Activated CD4-positive, alpha-beta T cell treated with anti-CD3 and anti-CD28 coated beads, Interleukin-2, amount 10 ng/mL, durations not matched to agents 7 days and 5 days (primary cell): ENCODE results near the gene KCNJ6. TPM values are rescaled to one million over a fixed set of nuclear protein-coding genes. Genes with fewer than 3 reads are reported as not detected.
A peak's percentile ranks its signal among the peaks of the same experiment; 100 is the strongest.

Source experiments
- CTCF ChIA-PET: fragments of 350-600 bp; sonication (Branson Sonifier 250); formaldehyde crosslinking; loops from one replicate; lab custom pipeline; 2021; ENCODE audit warnings: antibody characterized with exemption; lab: Charles Lee
- POLR2A ChIA-PET: fragments of 350-600 bp; sonication (Branson Sonifier 250); formaldehyde crosslinking; loops from one replicate; lab custom pipeline; 2021; ENCODE audit warnings: antibody characterized with exemption; lab: Charles Lee
- DNase-seq: peaks from one replicate; pipeline ENCODE4 v3.0.0-alpha.2; 2020
- H3K27ac Mint-ChIP-seq: one replicate; pipeline ENCODE4 v1.8.0; 2021; ENCODE audit warnings: mild to moderate bottlenecking, moderate library complexity, mixed read lengths
- H3K27me3 Mint-ChIP-seq: one replicate; pipeline ENCODE4 v1.8.0; 2021; ENCODE audit warnings: mixed read lengths
- H3K36me3 Mint-ChIP-seq: one replicate; pipeline ENCODE4 v1.8.0; 2021; ENCODE audit warnings: low read depth, mixed read lengths
- H3K4me1 Mint-ChIP-seq: one replicate; pipeline ENCODE4 v1.8.0; 2021; ENCODE audit warnings: mixed read lengths
- H3K4me3 Mint-ChIP-seq: one replicate; pipeline ENCODE4 v1.8.0; 2021; ENCODE audit warnings: mild to moderate bottlenecking, moderate library complexity, mixed read lengths
- H3K9me3 Mint-ChIP-seq: one replicate; pipeline ENCODE4 v1.8.0; 2021; ENCODE audit warnings: mixed read lengths
- total RNA-seq, 2 experiments: library from RNA; stranded (reverse); gene quantifications; one replicate each; pipeline ENCODE4 v1.2.3, GENCODE V29; 2021

The KCNJ6 gene
- total RNA-seq, 2 experiments from 2014 or later = not detected

GRCh38 chr21:37704751-37705150 lies 211.5 kb downstream of the KCNJ6 start:
- no peak overlapping the region for H3K4me3 Mint-ChIP-seq
- H3K27ac Mint-ChIP-seq = no peak overlapping the region
- no peaks in the 10 kb centered on the region for H3K9me3 Mint-ChIP-seq
- H3K4me1 Mint-ChIP-seq = no peaks in the 10 kb centered on the region
- no peak for DNase-seq
- ChIA-PET POLR2A (no interaction called here), CTCF (no interaction called here)
- H3K27me3 Mint-ChIP-seq = peaks cover 9% of the 10 kb centered on the region
- H3K36me3 Mint-ChIP-seq = no peaks in the 10 kb centered on the region

- no peaks in the 10 kb centered on the region for H3K4me1 Mint-ChIP-seq
- H3K9me3 Mint-ChIP-seq = no peaks in the 10 kb centered on the region
- H3K27ac Mint-ChIP-seq = no peak overlapping the region
- ChIA-PET CTCF (no interaction called here), POLR2A (no interaction called here)
- no peak for DNase-seq
- H3K27me3 Mint-ChIP-seq = no peaks in the 10 kb centered on the region
- no peak overlapping the region for H3K4me3 Mint-ChIP-seq
- no peaks in the 10 kb centered on the region for H3K36me3 Mint-ChIP-seq
Measured at GRCh38 chr21:37702241-37702640, 214.0 kb downstream of the KCNJ6 start.

GRCh38 chr21:37700641-37701202 lies 215.5 kb downstream of the KCNJ6 start:
- Mint-ChIP-seq H3K36me3 (no peaks in the 10 kb centered on the region), H3K4me3 (no peak overlapping the region), H3K27me3 (peaks cover 3% of the 10 kb centered on the region), H3K9me3 (no peaks in the 10 kb centered on the region), H3K4me1 (no peaks in the 10 kb centered on the region), H3K27ac (no peak overlapping the region)
- CTCF ChIA-PET = interaction anchor here (0.6 to 1.1 kb wide), 3 partner anchors 45 to 427 kb away, joined by 3 to 7 read pairs (median 3); no protein-coding TSS in a partner anchor
- peak; percentile 32 for DNase-seq
- POLR2A ChIA-PET = no interaction called here

DNA sequence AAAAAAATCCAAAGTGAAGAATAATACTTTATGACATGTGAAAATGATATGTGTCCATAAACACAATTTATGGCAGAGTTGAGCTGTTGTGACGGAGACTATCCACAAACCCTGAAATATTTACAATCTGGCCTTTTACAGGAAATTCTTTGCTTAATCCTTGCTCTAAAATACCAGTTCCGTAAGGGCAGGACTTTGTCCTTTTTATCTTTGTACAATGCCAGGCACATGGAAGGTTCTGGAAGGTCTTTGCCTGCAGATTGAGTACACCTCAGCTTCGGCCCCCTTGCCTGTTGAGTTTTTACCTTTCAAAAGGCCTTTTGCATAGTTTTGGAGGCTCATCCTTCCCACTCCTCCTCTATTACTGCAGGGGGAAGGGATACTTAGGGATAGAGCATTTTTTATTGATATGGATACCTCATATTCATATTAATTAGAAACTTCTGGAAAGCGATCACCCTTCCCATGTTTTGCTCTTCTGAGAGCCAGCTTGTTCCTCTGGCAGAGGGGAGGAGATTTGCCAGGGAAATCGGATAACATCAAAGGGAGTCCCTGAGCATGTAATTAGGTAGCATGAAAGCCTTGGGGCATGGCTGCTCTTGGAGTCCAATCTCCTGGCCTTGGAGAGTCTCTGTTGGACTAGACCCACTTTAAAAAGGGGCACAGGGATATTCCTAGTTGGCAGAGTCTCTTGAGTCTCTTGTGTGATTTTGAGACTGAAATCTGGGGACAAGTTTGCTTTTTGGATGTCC lies 217.1 kb downstream of the KCNJ6 start:
- H3K4me1 Mint-ChIP-seq = no peaks in the 10 kb centered on the region
- POLR2A ChIA-PET = no interaction called here
- CTCF ChIA-PET = no interaction called here
- no peak overlapping the region for H3K4me3 Mint-ChIP-seq
- no peaks in the 10 kb centered on the region for H3K9me3 Mint-ChIP-seq
- H3K36me3 Mint-ChIP-seq = no peaks in the 10 kb centered on the region
- DNase-seq = no peak
- H3K27ac Mint-ChIP-seq = no peak overlapping the region
- peaks cover 3% of the 10 kb centered on the region for H3K27me3 Mint-ChIP-seq

DNA sequence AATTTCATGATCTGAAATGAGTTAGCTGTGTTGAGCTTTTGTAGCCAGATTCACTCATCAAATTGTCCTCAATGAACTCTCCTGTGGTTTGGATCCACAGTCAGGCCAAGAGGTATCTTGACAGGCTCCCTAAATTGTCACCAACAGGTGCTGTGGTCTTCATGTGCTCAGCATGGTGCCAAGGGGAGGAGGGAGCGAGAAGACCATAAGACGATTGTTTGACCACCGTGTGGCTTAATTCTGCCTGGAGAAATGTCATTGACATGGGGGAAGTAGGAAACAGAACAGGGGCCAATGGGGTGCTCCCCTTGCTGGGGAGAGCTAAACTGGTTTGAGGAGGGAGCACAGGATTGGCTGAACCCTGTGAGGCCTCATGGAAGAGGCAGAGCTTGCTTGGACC lies 219.3 kb downstream of the KCNJ6 start:
- CTCF ChIA-PET = no interaction called here
- H3K27me3 Mint-ChIP-seq = peaks cover 3% of the 10 kb centered on the region

GRCh38 chr21:37695111-37695510 lies 221.1 kb downstream of the KCNJ6 start:
- H3K4me3 Mint-ChIP-seq = no peak overlapping the region
- no peak overlapping the region for H3K27ac Mint-ChIP-seq
- H3K27me3 Mint-ChIP-seq = peaks cover 3% of the 10 kb centered on the region
- CTCF ChIA-PET = interaction anchor here (0.9 kb wide), 1 partner anchor 12 kb away, joined by 3 read pairs; no protein-coding TSS in a partner anchor
- no peaks in the 10 kb centered on the region for H3K9me3 Mint-ChIP-seq
- no peaks in the 10 kb centered on the region for H3K4me1 Mint-ChIP-seq
- H3K36me3 Mint-ChIP-seq = no peaks in the 10 kb centered on the region
- no peak for DNase-seq
- POLR2A ChIA-PET = no interaction called here

More for the DNA sequence above, 219.3 kb downstream of the KCNJ6 start:
- H3K4me3 Mint-ChIP-seq = no peak overlapping the region
- POLR2A ChIA-PET = no interaction called here
- no peak for DNase-seq
- H3K27ac Mint-ChIP-seq = no peak overlapping the region
- H3K4me1 Mint-ChIP-seq = no peaks in the 10 kb centered on the region
- H3K36me3 Mint-ChIP-seq = no peaks in the 10 kb centered on the region
- H3K9me3 Mint-ChIP-seq = no peaks in the 10 kb centered on the region

DNA sequence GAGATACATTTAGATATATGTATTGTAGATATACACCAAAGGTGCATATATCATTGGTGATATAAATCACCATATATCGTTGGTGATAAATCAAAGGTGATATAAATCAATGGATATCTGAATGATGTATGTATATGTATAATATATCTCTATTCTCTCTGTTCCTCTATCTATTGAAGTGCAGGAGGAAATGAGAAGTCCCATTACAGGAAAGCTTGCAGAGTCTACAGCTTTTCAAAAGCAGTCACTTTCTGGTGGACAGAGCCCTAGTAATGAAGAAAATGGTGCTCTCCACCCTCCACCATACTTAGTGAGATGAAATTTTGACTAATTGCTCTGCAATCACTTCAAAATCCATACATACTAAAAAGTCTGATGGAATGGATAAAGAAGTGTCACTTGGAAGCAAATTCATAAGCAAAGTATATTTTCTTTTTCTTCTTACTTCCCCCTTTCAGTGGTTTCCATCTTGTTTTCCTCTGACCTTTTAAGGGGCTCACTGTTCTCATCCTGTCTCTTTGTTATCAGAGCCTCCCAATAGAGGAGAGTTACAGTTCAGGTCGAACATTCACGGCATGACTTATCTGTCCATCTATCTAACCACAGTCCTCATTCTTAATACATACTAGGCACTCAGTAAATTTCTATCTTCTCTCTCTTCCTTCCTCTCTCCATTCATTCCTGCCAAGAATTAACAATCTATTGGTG lies 227.2 kb downstream of the KCNJ6 start:
- no peaks in the 10 kb centered on the region for H3K9me3 Mint-ChIP-seq
- H3K4me3 Mint-ChIP-seq = no peak overlapping the region
- POLR2A ChIA-PET = no interaction called here
- peaks cover 3% of the 10 kb centered on the region for H3K27me3 Mint-ChIP-seq
- DNase-seq = no peak
- no peaks in the 10 kb centered on the region for H3K4me1 Mint-ChIP-seq
- H3K36me3 Mint-ChIP-seq = no peaks in the 10 kb centered on the region
- CTCF ChIA-PET = no interaction called here
- H3K27ac Mint-ChIP-seq = no peak overlapping the region

DNA sequence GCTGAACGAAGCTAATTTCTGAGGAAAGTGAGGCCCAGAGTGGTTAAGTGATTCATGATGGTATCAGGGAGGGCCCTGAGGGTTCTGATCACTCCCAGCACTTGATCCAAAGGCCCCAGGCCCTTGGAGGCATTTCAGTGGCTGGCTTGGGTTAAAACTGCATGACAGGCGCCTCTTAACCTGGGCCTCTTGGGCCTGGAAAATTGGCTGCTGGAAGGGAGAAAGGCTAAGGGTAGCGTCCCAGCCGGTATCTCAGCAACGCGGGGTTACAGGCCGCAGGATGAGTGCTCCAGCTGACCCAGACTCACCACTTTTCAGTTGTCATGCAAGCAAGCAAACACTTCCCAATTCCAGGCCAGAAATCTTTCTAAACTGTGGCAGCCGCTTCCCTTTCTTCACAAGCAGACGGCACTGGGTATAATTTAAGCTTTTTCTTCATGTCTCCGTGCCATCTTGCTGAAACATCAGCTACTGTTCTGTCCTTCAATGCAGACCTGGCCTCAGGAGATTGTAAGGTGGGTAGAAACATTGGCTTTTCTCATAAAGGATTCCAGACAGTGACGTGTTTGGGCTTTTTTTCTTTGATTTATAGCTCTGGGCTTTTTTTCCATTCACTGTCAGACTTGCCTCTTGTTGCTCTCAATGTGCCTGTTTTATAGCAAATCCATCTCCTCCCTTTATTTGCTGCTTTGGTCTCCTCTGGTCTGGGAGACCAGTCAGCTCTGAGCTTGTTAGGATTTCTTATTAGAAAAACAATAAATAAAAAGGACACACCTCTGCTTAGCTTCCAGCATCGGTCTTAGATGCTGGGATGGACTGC lies 229.1 kb downstream of the KCNJ6 start:
- POLR2A ChIA-PET = no interaction called here
- no peaks in the 10 kb centered on the region for H3K4me1 Mint-ChIP-seq
- H3K9me3 Mint-ChIP-seq = no peaks in the 10 kb centered on the region
- H3K27ac Mint-ChIP-seq = no peak overlapping the region
- H3K4me3 Mint-ChIP-seq = no peak overlapping the region
- H3K36me3 Mint-ChIP-seq = no peaks in the 10 kb centered on the region
- CTCF ChIA-PET = no interaction called here
- DNase-seq = no peak
- peaks cover 3% of the 10 kb centered on the region for H3K27me3 Mint-ChIP-seq

DNA sequence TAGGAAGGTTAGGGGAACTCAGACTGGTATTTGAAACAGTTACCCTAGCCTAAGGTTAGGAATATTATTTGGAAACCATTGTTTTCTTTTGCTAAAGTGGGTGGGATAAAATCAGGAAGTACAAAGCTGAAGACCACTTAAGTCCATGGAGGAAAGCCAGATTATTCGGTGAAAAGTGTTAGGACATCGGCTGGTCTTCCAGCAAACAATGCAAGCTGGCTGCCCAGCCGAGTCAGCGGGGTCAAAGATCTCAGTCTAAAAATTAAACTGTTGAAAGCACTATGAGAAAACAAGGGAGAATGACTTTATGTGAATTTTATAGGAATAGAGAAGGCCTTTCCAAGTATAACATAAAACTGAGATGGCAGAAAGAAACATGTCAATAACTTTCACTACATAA lies 231.7 kb downstream of the KCNJ6 start:
- POLR2A ChIA-PET = no interaction called here
- Mint-ChIP-seq H3K9me3 (no peaks in the 10 kb centered on the region), H3K36me3 (no peaks in the 10 kb centered on the region), H3K4me1 (no peaks in the 10 kb centered on the region), H3K27me3 (peaks cover 3% of the 10 kb centered on the region), H3K27ac (no peak overlapping the region), H3K4me3 (no peak overlapping the region)
- DNase-seq = no peak
- CTCF ChIA-PET = no interaction called here

DNA sequence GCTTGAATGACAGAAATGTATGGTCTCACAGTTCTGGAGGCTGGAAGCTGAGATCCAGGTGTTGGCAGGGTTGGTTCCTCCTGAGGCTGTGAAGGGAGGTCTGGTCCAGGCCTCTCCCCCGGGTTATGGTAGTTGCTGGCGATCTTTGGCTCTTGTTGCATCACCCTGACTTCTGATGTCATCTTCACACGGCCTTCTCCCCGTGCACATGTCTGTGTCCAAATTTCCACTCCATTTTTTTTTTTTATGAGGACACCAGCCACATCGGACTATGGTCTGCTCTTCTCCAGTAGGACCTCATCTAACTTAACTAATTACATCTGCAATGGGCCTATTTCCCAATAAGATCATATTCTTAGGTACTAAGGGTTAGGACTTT lies 232.2 kb downstream of the KCNJ6 start:
- H3K27ac Mint-ChIP-seq = no peak overlapping the region
- POLR2A ChIA-PET = no interaction called here
- CTCF ChIA-PET = no interaction called here
- no peaks in the 10 kb centered on the region for H3K9me3 Mint-ChIP-seq
- H3K27me3 Mint-ChIP-seq = no peaks in the 10 kb centered on the region
- DNase-seq = no peak
- H3K4me3 Mint-ChIP-seq = no peak overlapping the region
- H3K4me1 Mint-ChIP-seq = no peaks in the 10 kb centered on the region
- no peaks in the 10 kb centered on the region for H3K36me3 Mint-ChIP-seq

DNA sequence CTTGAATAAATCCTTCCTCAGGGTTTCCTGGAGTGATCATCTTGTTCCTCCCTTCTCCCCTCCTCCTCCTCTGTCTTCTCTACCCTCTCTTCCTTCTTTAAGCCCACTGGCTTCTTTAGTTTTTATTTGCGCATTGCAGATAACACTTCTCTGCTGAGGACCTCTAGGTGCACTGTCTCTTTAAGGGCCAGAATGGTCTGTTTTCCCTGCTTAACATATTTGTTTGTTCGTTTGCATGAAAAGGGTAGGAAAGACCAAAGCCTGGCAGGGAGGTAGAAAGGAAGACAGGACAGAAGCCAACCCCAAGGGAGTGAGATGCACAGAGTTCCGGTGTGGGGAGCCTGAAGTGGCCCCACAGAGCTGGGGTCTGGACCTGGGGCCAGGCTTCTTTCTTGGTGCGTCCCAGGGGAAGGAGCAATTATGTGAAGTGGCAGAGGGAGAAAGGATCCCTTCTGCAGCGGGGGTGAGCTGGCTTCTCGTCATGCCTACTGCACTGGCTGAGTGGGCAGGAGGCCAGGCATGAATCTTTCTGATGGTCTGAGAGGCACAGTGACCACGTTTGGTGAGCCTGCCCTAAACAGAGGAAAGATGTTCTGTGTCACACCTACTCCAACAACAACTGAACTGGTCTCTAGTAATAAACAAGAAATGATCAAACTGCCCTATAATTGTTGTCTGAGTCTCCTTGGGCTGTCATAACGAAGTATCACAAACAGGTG lies 232.7 kb downstream of the KCNJ6 start:
- no peak overlapping the region for H3K27ac Mint-ChIP-seq
- CTCF ChIA-PET = interaction anchor here (0.6 kb wide), 1 partner anchor 1532 kb away, joined by 3 read pairs; no protein-coding TSS in a partner anchor
- H3K36me3 Mint-ChIP-seq = no peaks in the 10 kb centered on the region
- no peaks in the 10 kb centered on the region for H3K4me1 Mint-ChIP-seq
- H3K27me3 Mint-ChIP-seq = no peaks in the 10 kb centered on the region
- H3K4me3 Mint-ChIP-seq = no peak overlapping the region
- POLR2A ChIA-PET = no interaction called here
- DNase-seq = no peak
- H3K9me3 Mint-ChIP-seq = no peaks in the 10 kb centered on the region

- H3K36me3 Mint-ChIP-seq = no peaks in the 10 kb centered on the region
- no peak overlapping the region for H3K27ac Mint-ChIP-seq
- H3K9me3 Mint-ChIP-seq = no peaks in the 10 kb centered on the region
- H3K27me3 Mint-ChIP-seq = no peaks in the 10 kb centered on the region
- CTCF ChIA-PET = interaction anchor here (0.6 kb wide), 1 partner anchor 1531 kb away, joined by 3 read pairs; no protein-coding TSS in a partner anchor
- POLR2A ChIA-PET = no interaction called here
- DNase-seq = no peak
- no peak overlapping the region for H3K4me3 Mint-ChIP-seq
- no peaks in the 10 kb centered on the region for H3K4me1 Mint-ChIP-seq
Measured at GRCh38 chr21:37682966-37683365, 233.3 kb downstream of the KCNJ6 start.
